ENCODE measurements around the gene NDUFA3.

DNA sequence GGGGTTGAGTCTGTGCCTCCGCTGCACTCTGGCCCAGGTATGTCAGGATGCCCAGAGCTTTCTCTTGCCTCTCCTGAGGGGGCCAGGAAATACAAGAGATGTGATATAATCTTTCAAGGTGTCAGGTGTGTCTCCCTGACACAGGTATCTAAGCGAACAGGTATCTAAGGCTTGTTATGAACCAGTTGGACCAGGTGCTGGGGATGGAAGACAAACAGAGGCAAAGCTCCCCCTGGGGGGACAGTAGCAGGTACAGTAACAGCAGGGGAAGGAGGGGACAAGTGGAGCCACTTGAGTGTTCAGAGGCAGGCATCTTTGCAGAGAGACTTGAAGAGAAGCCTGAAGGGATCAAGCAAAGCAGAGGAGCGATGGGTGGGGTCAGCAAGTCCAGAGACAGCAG lies 54.3 kb downstream of the NDUFA3 start:
- TF ChIP-seq, protein P1, sequence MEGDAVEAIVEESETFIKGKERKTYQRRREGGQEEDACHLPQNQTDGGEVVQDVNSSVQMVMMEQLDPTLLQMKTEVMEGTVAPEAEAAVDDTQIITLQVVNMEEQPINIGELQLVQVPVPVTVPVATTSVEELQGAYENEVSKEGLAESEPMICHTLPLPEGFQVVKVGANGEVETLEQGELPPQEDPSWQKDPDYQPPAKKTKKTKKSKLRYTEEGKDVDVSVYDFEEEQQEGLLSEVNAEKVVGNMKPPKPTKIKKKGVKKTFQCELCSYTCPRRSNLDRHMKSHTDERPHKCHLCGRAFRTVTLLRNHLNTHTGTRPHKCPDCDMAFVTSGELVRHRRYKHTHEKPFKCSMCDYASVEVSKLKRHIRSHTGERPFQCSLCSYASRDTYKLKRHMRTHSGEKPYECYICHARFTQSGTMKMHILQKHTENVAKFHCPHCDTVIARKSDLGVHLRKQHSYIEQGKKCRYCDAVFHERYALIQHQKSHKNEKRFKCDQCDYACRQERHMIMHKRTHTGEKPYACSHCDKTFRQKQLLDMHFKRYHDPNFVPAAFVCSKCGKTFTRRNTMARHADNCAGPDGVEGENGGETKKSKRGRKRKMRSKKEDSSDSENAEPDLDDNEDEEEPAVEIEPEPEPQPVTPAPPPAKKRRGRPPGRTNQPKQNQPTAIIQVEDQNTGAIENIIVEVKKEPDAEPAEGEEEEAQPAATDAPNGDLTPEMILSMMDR (IDR thresholded peaks at IDR 0.05): no peak
- no peak for TF ChIP-seq POLR2A (IDR thresholded peaks at IDR 0.05)

Measured in upper lobe of left lung (tissue), 4 donors.